IMR-90 (cell line): Measurements from ENCODE around the gene LMNTD2.

Source experiments
- BHLHE40 ChIP-seq: fragments of 150-350 bp; IDR thresholded peaks from 2 replicates; pipeline ENCODE4 v1.6.1; 2016; ENCODE audit warnings: mild to moderate bottlenecking, low read depth, low read length
- CEBPB ChIP-seq: IDR thresholded peaks from 2 replicates; pipeline ENCODE4 v1.6.1; 2012; ENCODE audit warnings: low read depth, low read length, improper control_type of control experiment
- CHD1 ChIP-seq: IDR thresholded peaks from 2 replicates; pipeline ENCODE4 v1.6.1; 2012; ENCODE audit warnings: low read depth, low read length, improper control_type of control experiment
- FOS ChIP-seq: fragments of 150-350 bp; IDR thresholded peaks from 2 replicates; pipeline ENCODE4 v1.6.1; 2016; ENCODE audit warnings: low read depth, low read length
- MAFK ChIP-seq: IDR thresholded peaks from 2 replicates; pipeline ENCODE4 v1.6.1; 2012; ENCODE audit warnings: low read depth, low read length, improper control_type of control experiment
- MXI1 ChIP-seq: IDR thresholded peaks from 2 replicates; pipeline ENCODE4 v1.6.1; 2012; ENCODE audit warnings: low read depth, mild to moderate bottlenecking, low read length, moderate library complexity, borderline replicate concordance
- POLR2A ChIP-seq: IDR thresholded peaks from 2 replicates; pipeline ENCODE4 v1.6.1; 2012; ENCODE audit warnings: mild to moderate bottlenecking, low read depth, low read length
- RAD21 ChIP-seq: IDR thresholded peaks from 2 replicates; pipeline ENCODE4 v1.6.1; 2012; ENCODE audit warnings: low read length, improper control_type of control experiment
- RCOR1 ChIP-seq: IDR thresholded peaks from 2 replicates; pipeline ENCODE4 v1.6.1; 2012; ENCODE audit warnings: mild to moderate bottlenecking, low read length, improper control_type of control experiment; ENCODE audit not compliant: insufficient replicate concordance
- RFX5 ChIP-seq: IDR thresholded peaks from 2 replicates; pipeline ENCODE4 v1.8.0; 2012; ENCODE audit warnings: low read depth, mild to moderate bottlenecking, low read length, moderate library complexity
- SMC3 ChIP-seq: fragments of 150-350 bp; IDR thresholded peaks from 2 replicates; pipeline ENCODE4 v1.6.1; 2016; ENCODE audit warnings: low read depth, mild to moderate bottlenecking, antibody characterized with exemption, low read length, moderate library complexity
- USF2 ChIP-seq: fragments of 150-350 bp; IDR thresholded peaks from 2 replicates; pipeline ENCODE4 v1.6.1; 2017; ENCODE audit warnings: mild to moderate bottlenecking, antibody characterized with exemption, low read length, low read depth
- TF ChIP-seq, protein P1 (sequence below): conservative IDR thresholded peaks from 2 replicates; pipeline ENCODE4 v1.5.1; 2012; ENCODE audit warnings: mild to moderate bottlenecking, low read depth, low read length, improper control_type of control experiment
- TF ChIP-seq, protein P2 (sequence below): fragments of 150-350 bp; IDR thresholded peaks from 2 replicates; pipeline ENCODE4 v1.6.1; 2016; ENCODE audit warnings: low read depth, mild to moderate bottlenecking, low read length, moderate library complexity, borderline replicate concordance

DNA sequence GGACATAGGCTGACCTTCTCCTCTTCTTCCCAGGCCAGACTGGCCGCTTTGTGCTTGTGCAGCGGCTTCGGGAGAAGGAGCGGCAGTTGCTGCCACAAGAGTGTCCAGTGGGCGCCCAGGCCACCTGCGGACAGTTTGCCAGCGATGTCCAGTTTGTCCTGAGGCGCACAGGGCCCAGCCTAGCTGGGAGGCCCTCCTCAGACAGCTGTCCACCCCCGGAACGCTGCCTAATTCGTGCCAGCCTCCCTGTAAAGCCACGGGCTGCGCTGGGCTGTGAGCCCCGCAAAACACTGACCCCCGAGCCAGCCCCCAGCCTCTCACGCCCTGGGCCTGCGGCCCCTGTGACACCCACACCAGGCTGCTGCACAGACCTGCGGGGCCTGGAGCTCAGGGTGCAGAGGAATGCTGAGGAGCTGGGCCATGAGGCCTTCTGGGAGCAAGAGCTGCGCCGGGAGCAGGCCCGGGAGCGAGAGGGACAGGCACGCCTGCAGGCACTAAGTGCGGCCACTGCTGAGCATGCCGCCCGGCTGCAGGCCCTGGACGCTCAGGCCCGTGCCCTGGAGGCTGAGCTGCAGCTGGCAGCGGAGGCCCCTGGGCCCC is 1.6 kb upstream of the LMNTD2 start:
- TF ChIP-seq, protein P1, sequence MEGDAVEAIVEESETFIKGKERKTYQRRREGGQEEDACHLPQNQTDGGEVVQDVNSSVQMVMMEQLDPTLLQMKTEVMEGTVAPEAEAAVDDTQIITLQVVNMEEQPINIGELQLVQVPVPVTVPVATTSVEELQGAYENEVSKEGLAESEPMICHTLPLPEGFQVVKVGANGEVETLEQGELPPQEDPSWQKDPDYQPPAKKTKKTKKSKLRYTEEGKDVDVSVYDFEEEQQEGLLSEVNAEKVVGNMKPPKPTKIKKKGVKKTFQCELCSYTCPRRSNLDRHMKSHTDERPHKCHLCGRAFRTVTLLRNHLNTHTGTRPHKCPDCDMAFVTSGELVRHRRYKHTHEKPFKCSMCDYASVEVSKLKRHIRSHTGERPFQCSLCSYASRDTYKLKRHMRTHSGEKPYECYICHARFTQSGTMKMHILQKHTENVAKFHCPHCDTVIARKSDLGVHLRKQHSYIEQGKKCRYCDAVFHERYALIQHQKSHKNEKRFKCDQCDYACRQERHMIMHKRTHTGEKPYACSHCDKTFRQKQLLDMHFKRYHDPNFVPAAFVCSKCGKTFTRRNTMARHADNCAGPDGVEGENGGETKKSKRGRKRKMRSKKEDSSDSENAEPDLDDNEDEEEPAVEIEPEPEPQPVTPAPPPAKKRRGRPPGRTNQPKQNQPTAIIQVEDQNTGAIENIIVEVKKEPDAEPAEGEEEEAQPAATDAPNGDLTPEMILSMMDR, result no peak
- TF ChIP-seq POLR2A, result no peak
- no peak for TF ChIP-seq MAFK
- TF ChIP-seq CEBPB, result no peak
- no peak for TF ChIP-seq RAD21
- TF ChIP-seq RFX5, result no peak
- TF ChIP-seq SMC3, result no peak
- no peak for TF ChIP-seq USF2
- TF ChIP-seq, protein P2, sequence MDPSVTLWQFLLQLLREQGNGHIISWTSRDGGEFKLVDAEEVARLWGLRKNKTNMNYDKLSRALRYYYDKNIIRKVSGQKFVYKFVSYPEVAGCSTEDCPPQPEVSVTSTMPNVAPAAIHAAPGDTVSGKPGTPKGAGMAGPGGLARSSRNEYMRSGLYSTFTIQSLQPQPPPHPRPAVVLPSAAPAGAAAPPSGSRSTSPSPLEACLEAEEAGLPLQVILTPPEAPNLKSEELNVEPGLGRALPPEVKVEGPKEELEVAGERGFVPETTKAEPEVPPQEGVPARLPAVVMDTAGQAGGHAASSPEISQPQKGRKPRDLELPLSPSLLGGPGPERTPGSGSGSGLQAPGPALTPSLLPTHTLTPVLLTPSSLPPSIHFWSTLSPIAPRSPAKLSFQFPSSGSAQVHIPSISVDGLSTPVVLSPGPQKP, result no peak
- no peak for TF ChIP-seq RCOR1
- no peak for TF ChIP-seq FOS
- TF ChIP-seq CHD1, result no peak
- TF ChIP-seq MXI1, result no peak
- no peak for TF ChIP-seq BHLHE40
